Hematopoietic multipotent progenitor cell treated with erythropoietin and hydrocortisone succinate and interleukin-3 and kit ligand, for 6 days (in vitro differentiated cells): ENCODE measurements around the gene STARD9.

Source experiments
- DNase-seq: peaks from one replicate; pipeline ENCODE4 v3.0.0-alpha.2; 2015

Gene STARD9

GRCh38 chr15:42632105-42632675 is 56.8 kb downstream of the STARD9 start:
- DNase-seq: no peak

- no peak for DNase-seq
Observed at GRCh38 chr15:42640109-42640508, 64.7 kb downstream of the STARD9 start.

- peak; percentile 90 for DNase-seq
Observed at GRCh38 chr15:42650208-42651066, 75.0 kb downstream of the STARD9 start.

GRCh38 chr15:42665827-42666226 is 90.4 kb downstream of the STARD9 start:
- no peak for DNase-seq

- DNase-seq: no peak
Observed at GRCh38 chr15:42667855-42668254, 92.4 kb downstream of the STARD9 start.

- DNase-seq: no peak
Observed at GRCh38 chr15:42670451-42670850, 95.0 kb downstream of the STARD9 start.

- no peak for DNase-seq
Observed at GRCh38 chr15:42672444-42672843, 97.0 kb downstream of the STARD9 start.

- DNase-seq: no peak
Observed at GRCh38 chr15:42674472-42674871, 99.1 kb downstream of the STARD9 start.

- no peak for DNase-seq
Observed at GRCh38 chr15:42675021-42675420, 99.6 kb downstream of the STARD9 start.

GRCh38 chr15:42679285-42680141 is 104.1 kb downstream of the STARD9 start:
- peak; percentile 9 for DNase-seq

GRCh38 chr15:42680142-42680482 is 104.7 kb downstream of the STARD9 start:
- peak; percentile 16 for DNase-seq

GRCh38 chr15:42681119-42681518 is 105.7 kb downstream of the STARD9 start:
- DNase-seq: no peak

GRCh38 chr15:42686281-42686680 is 110.9 kb downstream of the STARD9 start:
- no peak for DNase-seq

- DNase-seq: no peak
Observed at GRCh38 chr15:42687740-42688139, 112.3 kb downstream of the STARD9 start.

GRCh38 chr15:42688301-42688700 is 112.9 kb downstream of the STARD9 start:
- DNase-seq: no peak

- DNase-seq: peak; percentile 22
Observed at GRCh38 chr15:42691308-42691707, 115.9 kb downstream of the STARD9 start.

- no peak for DNase-seq
Observed at GRCh38 chr15:42691770-42692169, 116.4 kb downstream of the STARD9 start.

GRCh38 chr15:42692536-42692935 is 117.1 kb downstream of the STARD9 start:
- no peak for DNase-seq

- no peak for DNase-seq
Observed at GRCh38 chr15:42692997-42693396, 117.6 kb downstream of the STARD9 start.

- DNase-seq: no peak
Observed at GRCh38 chr15:42693496-42693895, 118.1 kb downstream of the STARD9 start.

GRCh38 chr15:42693942-42694341 is 118.5 kb downstream of the STARD9 start:
- DNase-seq: no peak

GRCh38 chr15:42694398-42694797 is 119.0 kb downstream of the STARD9 start:
- DNase-seq: no peak

GRCh38 chr15:42695527-42696071 is 120.2 kb downstream of the STARD9 start:
- DNase-seq: no peak
